Pancreas (tissue), 10 donors: ENCODE results near the gene SEPTIN8. TPM values are rescaled to one million over a fixed set of nuclear protein-coding genes. Genes with fewer than 3 reads are reported as not detected.
A peak's percentile ranks its signal among the peaks of the same experiment; 100 is the strongest.

Source experiments
- ATAC-seq, 4 donors: fragments of 200-7000 bp; cut with Tn5 transposase; one replicate each; pipeline versions ENCODE4 v1.8.0 to v1.9.1; 2020; ENCODE audit warnings: mild to moderate bottlenecking in 4 of 4, moderate library complexity in 4 of 4
- DNase-seq, 6 donors: peaks; one replicate each; pipeline ENCODE4 v3.0.0-alpha.2; 2020
- FAIRE-seq: peaks from 2 replicates; lab custom pipeline; 2012; peaks lifted over from hg19 to GRCh38; lab: Jason Lieb, UNC
- H3K27ac ChIP-seq, 4 donors: fragments of 200-600 bp; sonication (generic); 1 replicate in 3 of 4; 2 replicates in 1 of 4; pipeline versions ENCODE4 v1.5.0 to v1.8.0; 2020
- H3K27me3 ChIP-seq, 4 donors: fragments of 200-600 bp; one replicate each; pipeline ENCODE4 v1.8.0; 2021
- H3K36me3 ChIP-seq, 3 donors: fragments of 200-600 bp; sonication (generic) in 1 of 3; one replicate each; pipeline versions ENCODE4 v1.5.0 to v1.8.0; 2020 to 2021
- H3K4me1 ChIP-seq, 3 donors: fragments of 200-600 bp; one replicate each; pipeline ENCODE4 v1.8.0; 2021
- H3K4me3 ChIP-seq, 4 donors: fragments of 200-600 bp; sonication (generic) in 2 of 4; one replicate each; pipeline versions ENCODE4 v1.5.0 to v1.8.0; 2020 to 2021
- H3K9me3 ChIP-seq, 4 donors: fragments of 200-600 bp; one replicate each; pipeline ENCODE4 v1.8.0; 2021
- CTCF ChIP-seq, 4 donors: fragments of 200-600 bp; sonication (generic) in 3 of 4; IDR thresholded peaks; one replicate each; pipeline versions ENCODE4 v1.5.0 to v1.8.0; 2021; ENCODE audit warnings: antibody characterized with exemption in 4 of 4
- WGBS, 2 donors: extraction: QIAGEN DNeasy Blood & Tissue Kit; methylation state at CpG; one replicate each; pipeline ENCODE4 v1.1.7; 2013; 5-methylcytosine and 5-hydroxymethylcytosine counted together
- intact Hi-C, 3 donors: fragments of 100-400 bp; cut with DNase I; formaldehyde crosslinking; loops; one replicate each; pipeline versions ENCODE4 v1.11.1 to v1.14.2; 2022
- polyA plus RNA-seq, 2 donors: library from polyadenylated mRNA; stranded (reverse); fragments of 200-250 nt; gene quantifications; one replicate each; pipeline ENCODE4 v1.2.3, GENCODE V29; 2013
- total RNA-seq, 6 donors: library from RNA; stranded (reverse); fragmentation: NEBNext Ultra II Directional in 4 of 6; extraction: Animal tissue kit (Norgen Biotek cat#: 25700) in 4 of 6; gene quantifications; one replicate each; pipeline versions ENCODE4 v1.2.1 to v1.2.4, GENCODE V29; 2021 to 2023
- donor health status: healthy with polysubstance abuse.
- donor health status: DM: no; HTN: no; CAD: no; lungs with moderate emphysema.
- donor health status: DM: no; HTN: no; CAD: no.
- donor health status: control.
- donor health status: control.
- donor health status: Bipolar disorder and iron deficiency.
- donor health status: DM: yes; HTN: yes; CAD: no.
- donor health status: DM: no; HTN: no; CAD: no.
- donor health status: DM: no; HTN: no; CAD: no.
- donor health status: DM: yes; HTN: yes; CAD: no.

Gene SEPTIN8
- total and polyA plus RNA-seq, 8 donors = 13.1 to 32.8 (median 18.3) TPM

- H3K9me3 ChIP-seq = no peaks in the 10 kb centered on the region
- WGBS, 2 donors = 77 to 94% methylated on average over 1 of the region's 1 CpG
- ATAC-seq (no peak), DNase-seq (no peak), FAIRE-seq (no peak)
- H3K4me1 ChIP-seq = no peaks in the 10 kb centered on the region
- no peak overlapping the region for H3K4me3 ChIP-seq
- H3K36me3 ChIP-seq = no peaks in the 10 kb centered on the region
- no peak for TF ChIP-seq CTCF (IDR thresholded peaks at IDR 0.05)
- H3K27me3 ChIP-seq = no peaks in the 10 kb centered on the region
- H3K27ac ChIP-seq = no peak overlapping the region
- intact Hi-C loops = loop anchor here in 1 of 3 donors (5.0 kb wide), 1 partner anchor 70 kb away; no protein-coding TSS in a partner anchor
Measured at GRCh38 chr5:132752581-132753125, 24.4 kb downstream of the SEPTIN8 start.

- FAIRE-seq = no peak
- Histone ChIP-seq H3K4me3 (no peak overlapping the region), H3K4me1 (no peaks in the 10 kb centered on the region), H3K36me3 (no peaks in the 10 kb centered on the region), H3K27me3 (no peaks in the 10 kb centered on the region), H3K9me3 (no peaks in the 10 kb centered on the region), H3K27ac (no peak overlapping the region)
- ATAC-seq = no peak
- WGBS, 2 donors = 86% methylated on average over 5 of the region's 5 CpGs
- TF ChIP-seq CTCF (IDR thresholded peaks at IDR 0.05) = no peak
- DNase-seq = no peak
- intact Hi-C loops = loop anchor here in 1 of 3 donors (5.0 kb wide), 1 partner anchor 70 kb away; no protein-coding TSS in a partner anchor
Measured at GRCh38 chr5:132751971-132752580, 25.0 kb downstream of the SEPTIN8 start.

- H3K4me1 ChIP-seq = peaks cover 0 to 4% (median 0%) of the 10 kb centered on the region in 3 donors
- FAIRE-seq (no peak), DNase-seq (no peak), ATAC-seq (no peak)
- 75 to 84% methylated on average over 7 of the region's 7 CpGs for WGBS, 2 donors
- H3K27ac ChIP-seq = no peak overlapping the region
- H3K36me3 ChIP-seq = no peaks in the 10 kb centered on the region
- H3K9me3 ChIP-seq = no peaks in the 10 kb centered on the region
- no peaks in the 10 kb centered on the region for H3K27me3 ChIP-seq
- no peak overlapping the region for H3K4me3 ChIP-seq
- intact Hi-C loops = loop anchor here in 1 of 3 donors (5.0 kb wide), 1 partner anchor 71 kb away; no protein-coding TSS in a partner anchor
- TF ChIP-seq CTCF (IDR thresholded peaks at IDR 0.05) = no peak
Measured at GRCh38 chr5:132751444-132751843, 25.6 kb downstream of the SEPTIN8 start.

GRCh38 chr5:132750471-132751230, 26.4 kb downstream of the SEPTIN8 start:
- Histone ChIP-seq H3K4me3 (no peak overlapping the region), H3K36me3 (no peaks in the 10 kb centered on the region), H3K27ac (peak overlapping the region in 1 of 4 donors; percentile 11), H3K27me3 (no peaks in the 10 kb centered on the region), H3K4me1 (peaks cover 0 to 4% (median 0%) of the 10 kb centered on the region in 3 donors), H3K9me3 (no peaks in the 10 kb centered on the region)
- DNase-seq = no peak
- no peak for TF ChIP-seq CTCF (IDR thresholded peaks at IDR 0.05)
- no peak for ATAC-seq
- WGBS, 2 donors = 77 to 85% methylated on average over 10 of the region's 10 CpGs
- intact Hi-C loops = loop anchor here in 1 of 3 donors (5.0 kb wide), 1 partner anchor 72 kb away; no protein-coding TSS in a partner anchor
- FAIRE-seq = no peak
